Fibroblast of villous mesenchyme (primary cell): ENCODE results near the gene C2orf92. TPM values are rescaled to one million over a fixed set of nuclear protein-coding genes. Genes with fewer than 3 reads are reported as not detected.

Experiments used
- DNase-seq: peaks from one replicate; pipeline ENCODE4 v3.0.0-alpha.2; 2010; ENCODE audit warnings: low read depth
- H3K4me3 ChIP-seq: 2 replicates; pipeline ENCODE4 v1.5.1; 2011; ENCODE audit warnings: low read depth, mild to moderate bottlenecking, low read length
- total RNA-seq: library from RNA; depleted of rRNA; stranded (reverse); fragments of >200 nt; gene quantifications from 2 replicates; pipeline ENCODE4 v1.2.3, GENCODE V29; 2012
- TF ChIP-seq, protein P1 (sequence below): IDR thresholded peaks from 2 replicates; pipeline ENCODE4 v1.5.1; 2012; ENCODE audit warnings: low read depth, mild to moderate bottlenecking, low read length; ENCODE audit not compliant: insufficient read depth

The C2orf92 gene
- total RNA-seq, 1 donor: 6.0 TPM

DNA sequence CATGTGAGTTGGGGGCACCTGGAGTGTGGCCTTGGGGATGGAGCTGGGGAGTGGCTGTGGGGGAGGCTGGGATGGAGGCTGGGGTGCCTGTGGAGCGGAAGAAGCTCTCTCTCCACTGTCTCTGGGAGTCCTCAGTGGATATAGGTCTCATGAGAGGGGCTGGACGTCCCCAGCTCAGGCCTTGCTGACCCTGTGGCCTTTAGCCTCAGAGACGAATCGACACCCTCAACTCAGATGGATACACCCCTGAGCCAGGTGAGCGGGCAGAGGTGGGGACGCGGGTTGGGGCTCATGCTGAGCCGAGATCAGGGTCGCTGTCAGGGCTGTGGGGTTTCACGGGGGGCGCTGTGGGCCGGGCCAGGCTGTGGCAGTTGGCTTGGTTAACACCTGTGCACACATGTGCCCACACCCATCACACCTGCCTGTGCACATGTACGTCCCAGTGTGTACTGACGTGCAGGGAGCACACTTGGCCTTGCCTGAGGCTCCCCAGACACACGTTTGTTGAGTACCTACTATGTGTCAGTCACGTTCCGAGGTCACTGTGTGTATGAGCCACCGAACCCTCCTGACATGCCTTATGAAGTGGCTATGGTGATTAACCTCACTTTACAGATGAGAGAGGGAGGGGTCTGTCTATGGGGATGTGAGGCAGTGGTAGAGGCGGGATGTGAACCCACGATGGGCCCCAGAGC is 64.0 kb downstream of the C2orf92 start:
- H3K4me3 ChIP-seq: no peak overlapping the region
- TF ChIP-seq, protein P1, sequence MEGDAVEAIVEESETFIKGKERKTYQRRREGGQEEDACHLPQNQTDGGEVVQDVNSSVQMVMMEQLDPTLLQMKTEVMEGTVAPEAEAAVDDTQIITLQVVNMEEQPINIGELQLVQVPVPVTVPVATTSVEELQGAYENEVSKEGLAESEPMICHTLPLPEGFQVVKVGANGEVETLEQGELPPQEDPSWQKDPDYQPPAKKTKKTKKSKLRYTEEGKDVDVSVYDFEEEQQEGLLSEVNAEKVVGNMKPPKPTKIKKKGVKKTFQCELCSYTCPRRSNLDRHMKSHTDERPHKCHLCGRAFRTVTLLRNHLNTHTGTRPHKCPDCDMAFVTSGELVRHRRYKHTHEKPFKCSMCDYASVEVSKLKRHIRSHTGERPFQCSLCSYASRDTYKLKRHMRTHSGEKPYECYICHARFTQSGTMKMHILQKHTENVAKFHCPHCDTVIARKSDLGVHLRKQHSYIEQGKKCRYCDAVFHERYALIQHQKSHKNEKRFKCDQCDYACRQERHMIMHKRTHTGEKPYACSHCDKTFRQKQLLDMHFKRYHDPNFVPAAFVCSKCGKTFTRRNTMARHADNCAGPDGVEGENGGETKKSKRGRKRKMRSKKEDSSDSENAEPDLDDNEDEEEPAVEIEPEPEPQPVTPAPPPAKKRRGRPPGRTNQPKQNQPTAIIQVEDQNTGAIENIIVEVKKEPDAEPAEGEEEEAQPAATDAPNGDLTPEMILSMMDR: no peak
- DNase-seq: no peak

DNA sequence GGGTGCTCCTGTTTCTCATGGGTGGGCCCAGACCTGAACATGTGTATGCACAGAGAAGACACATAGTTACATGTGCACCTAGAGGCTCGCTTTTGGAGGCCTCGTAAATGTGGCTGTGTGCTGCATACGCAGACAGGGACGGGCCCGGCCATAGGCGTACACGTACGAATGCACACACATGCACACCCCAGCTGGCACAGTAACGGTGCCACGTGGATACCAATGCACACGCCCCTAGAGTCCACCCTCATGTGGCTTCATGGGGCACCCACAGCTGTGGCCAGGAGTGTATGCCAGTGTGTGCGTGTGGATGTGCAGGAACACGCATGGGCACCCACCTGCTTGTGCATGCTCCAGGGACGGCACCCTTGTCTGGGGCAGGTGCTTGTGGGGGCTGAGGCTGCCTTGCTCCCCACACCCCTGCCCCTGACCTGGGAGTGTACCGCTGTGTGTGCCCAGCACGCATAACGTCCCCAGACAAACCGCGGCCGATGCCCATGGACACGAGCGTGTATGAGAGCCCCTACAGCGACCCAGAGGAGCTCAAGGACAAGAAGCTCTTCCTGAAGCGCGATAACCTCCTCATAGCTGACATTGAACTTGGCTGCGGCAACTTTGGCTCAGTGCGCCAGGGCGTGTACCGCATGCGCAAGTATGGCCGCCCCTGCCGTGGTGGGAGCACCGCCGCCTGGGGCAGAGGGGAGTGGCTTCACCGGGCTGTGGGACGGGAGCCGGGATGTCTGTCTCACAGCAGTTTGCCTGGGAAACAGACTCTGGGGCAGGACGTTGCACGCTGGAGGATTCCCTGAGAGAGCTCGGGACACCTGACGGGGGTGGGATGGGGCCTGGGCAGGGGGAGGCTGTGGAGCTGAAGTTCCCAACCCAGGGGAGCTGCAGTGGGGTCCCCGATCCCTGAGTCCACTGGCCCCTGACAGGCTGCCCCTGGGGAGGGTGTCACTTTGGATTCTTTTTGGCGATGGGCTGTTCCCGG is 64.8 kb downstream of the C2orf92 start:
- TF ChIP-seq, protein P1: no peak

DNA sequence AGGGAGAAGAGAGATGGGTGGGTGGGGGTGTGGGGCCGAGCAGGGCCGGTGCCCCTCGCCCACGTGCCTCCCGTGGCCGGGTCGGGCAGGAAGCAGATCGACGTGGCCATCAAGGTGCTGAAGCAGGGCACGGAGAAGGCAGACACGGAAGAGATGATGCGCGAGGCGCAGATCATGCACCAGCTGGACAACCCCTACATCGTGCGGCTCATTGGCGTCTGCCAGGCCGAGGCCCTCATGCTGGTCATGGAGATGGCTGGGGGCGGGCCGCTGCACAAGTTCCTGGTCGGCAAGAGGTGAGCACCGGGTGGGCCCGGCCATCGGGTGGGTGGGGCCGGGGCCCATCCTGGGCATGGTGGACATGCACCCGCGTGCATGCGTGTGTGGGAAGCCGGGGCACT is 65.6 kb downstream of the C2orf92 start:
- TF ChIP-seq, protein P1: no peak
- DNase-seq: no peak
- H3K4me3 ChIP-seq: no peak overlapping the region

More for the DNA sequence above, 64.8 kb downstream of the C2orf92 start:
- H3K4me3 ChIP-seq: no peak overlapping the region
- no peak for DNase-seq

DNA sequence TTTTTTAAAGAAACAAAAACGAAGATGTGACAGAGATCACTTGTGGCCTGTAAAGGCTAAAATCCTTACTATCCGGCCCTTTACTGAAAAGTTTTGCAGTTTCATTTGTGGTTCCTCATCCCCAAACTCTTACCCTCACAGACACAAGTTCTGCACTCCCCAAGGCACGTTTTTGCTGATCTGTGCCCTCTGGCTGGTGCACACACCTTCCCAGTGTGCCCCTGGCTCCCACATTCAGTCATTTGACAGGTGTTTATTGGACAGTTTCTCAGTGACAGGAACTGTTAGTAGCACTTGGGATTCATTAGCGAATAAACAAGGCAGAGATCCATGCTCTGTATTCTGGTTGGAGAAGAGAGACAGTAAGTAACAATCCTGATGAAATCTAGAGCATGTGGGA is 66.7 kb downstream of the C2orf92 start:
- TF ChIP-seq, protein P1: no peak
- no peak overlapping the region for H3K4me3 ChIP-seq
- no peak for DNase-seq

DNA sequence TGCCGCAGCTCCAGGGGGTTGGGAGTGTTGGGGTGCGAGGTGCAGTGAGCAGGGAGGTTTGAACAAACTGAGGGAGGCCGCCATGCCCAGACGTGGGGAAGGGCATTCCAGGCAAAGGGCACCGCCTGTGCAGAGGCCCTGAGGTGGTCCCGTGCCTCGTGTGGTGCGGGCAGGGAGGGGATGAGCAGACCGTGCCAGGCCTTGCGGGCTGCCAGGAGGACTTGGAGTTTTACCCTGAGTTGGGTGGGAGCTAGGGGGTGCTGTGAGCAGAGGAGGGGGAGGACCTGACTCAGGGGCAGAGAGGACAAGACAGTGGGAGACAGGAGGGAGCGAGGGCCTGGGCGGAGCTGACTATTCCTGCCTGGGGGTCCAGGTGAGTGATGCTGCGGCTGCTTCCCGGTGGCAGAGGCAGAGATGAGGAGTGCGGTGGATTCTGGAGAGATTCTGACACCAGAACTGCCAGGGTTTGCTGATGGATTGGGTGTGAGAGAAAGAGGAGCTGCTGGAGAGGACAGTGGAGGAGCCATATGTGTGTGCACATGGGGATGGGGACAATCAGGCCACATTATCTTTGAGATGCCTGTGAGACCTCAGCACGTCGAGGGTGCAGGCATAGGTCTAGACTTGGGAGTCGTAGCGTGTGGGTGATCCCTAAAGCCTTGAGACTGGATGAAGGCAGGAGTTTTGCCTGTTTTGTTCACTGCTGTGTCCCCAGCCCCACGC is 67.3 kb downstream of the C2orf92 start:
- no peak for DNase-seq
- TF ChIP-seq, protein P1: no peak

DNA sequence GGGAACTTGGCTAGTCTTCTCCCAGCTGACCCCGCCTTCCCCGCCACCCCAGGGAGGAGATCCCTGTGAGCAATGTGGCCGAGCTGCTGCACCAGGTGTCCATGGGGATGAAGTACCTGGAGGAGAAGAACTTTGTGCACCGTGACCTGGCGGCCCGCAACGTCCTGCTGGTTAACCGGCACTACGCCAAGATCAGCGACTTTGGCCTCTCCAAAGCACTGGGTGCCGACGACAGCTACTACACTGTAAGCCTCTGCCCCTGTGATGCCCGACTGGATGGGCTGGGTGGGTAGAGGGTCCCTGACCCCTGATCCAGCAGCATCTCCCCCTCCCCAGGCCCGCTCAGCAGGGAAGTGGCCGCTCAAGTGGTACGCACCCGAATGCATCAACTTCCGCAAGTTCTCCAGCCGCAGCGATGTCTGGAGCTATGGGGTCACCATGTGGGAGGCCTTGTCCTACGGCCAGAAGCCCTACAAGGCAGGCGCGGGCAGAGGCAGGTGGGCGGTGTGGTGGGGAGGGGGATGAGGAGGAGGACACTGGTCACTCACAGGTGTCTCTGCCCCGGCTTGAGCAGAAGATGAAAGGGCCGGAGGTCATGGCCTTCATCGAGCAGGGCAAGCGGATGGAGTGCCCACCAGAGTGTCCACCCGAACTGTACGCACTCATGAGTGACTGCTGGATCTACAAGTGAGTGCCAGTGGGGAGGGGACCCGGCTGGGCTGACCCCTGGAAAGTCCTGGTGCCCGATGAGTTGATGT is 68.1 kb downstream of the C2orf92 start:
- no peak overlapping the region for H3K4me3 ChIP-seq
- TF ChIP-seq, protein P1: no peak
- no peak for DNase-seq

More for the DNA sequence above, 67.3 kb downstream of the C2orf92 start:
- H3K4me3 ChIP-seq: no peak overlapping the region
